HCT116 (cell line): ENCODE measurements around the gene KAT6B.

Experiments
- ATF3 ChIP-seq: IDR thresholded peaks from 2 replicates; pipeline ENCODE4 v1.6.1; 2012
- CTCF ChIP-seq, 3 experiments: fragments of 200-600 bp in 1 of 3; sonication (generic) in 1 of 3; IDR thresholded peaks in 2 of 3; conservative IDR thresholded peaks in 1 of 3; 2 replicates each; pipeline ENCODE4 v1.5.1; 2012 to 2017; ENCODE audit warnings: low read depth in 2 of 3, low read length in 2 of 3, antibody characterized with exemption in 1 of 3, borderline replicate concordance in 1 of 3, control low read depth in 1 of 3, mild to moderate bottlenecking in 1 of 3, mixed read lengths in 1 of 3, mixed run types in 1 of 3, moderate library complexity in 1 of 3; ENCODE audit not compliant: insufficient read depth in 1 of 3
- EZH2 ChIP-seq: fragments of 200-600 bp; sonication (generic); IDR thresholded peaks from 2 replicates; pipeline ENCODE4 v1.6.1; 2017; ENCODE audit warnings: antibody characterized with exemption, mixed run types
- POLR2A ChIP-seq: IDR thresholded peaks from 2 replicates; pipeline ENCODE4 v1.7.0; 2011; ENCODE audit warnings: borderline replicate concordance; ENCODE audit not compliant: insufficient read depth, insufficient read length; ENCODE audit errors: extremely low read depth
- POLR2AphosphoS5 ChIP-seq: IDR thresholded peaks from 2 replicates; pipeline ENCODE4 v1.6.1; 2011; ENCODE audit warnings: mild to moderate bottlenecking, low read depth, low read length, moderate library complexity
- REST ChIP-seq: IDR thresholded peaks from 2 replicates; pipeline ENCODE4 v1.6.1; 2012; ENCODE audit warnings: low read depth
- SP1 ChIP-seq: IDR thresholded peaks from 2 replicates; pipeline ENCODE4 v1.6.1; 2012; ENCODE audit warnings: low read depth

- TF ChIP-seq POLR2A (no peak), POLR2AphosphoS5 (no peak), SP1 (no peak), CTCF (IDR thresholded peaks at IDR 0.05 in 2 of 3, conservative IDR thresholded peaks at IDR 0.05 in 1 of 3; ENCODE audit: borderline replicate concordance in 1 of 3, insufficient read depth in 1 of 3, low read depth in 2 of 3, low read length in 2 of 3) (no peak), ATF3 (no peak), REST (no peak), EZH2 (no peak)
These were observed 184.0 kb downstream of the KAT6B start for GRCh38 chr10:75010373-75010772.
